NCI-H748 (cell line): ENCODE results near the gene BCL2A1.
"Not testable (repeated sequence)": the region's sequence is repeated elsewhere in the genome, so short reads cannot be mapped to it uniquely, and the experiment has no call there.

Experiments
- DNase-seq: peaks from one replicate; lab custom pipeline; 2025; ENCODE audit not compliant: unreplicated experiment; lab: John Stamatoyannopoulos, UW

The BCL2A1 gene

GRCh38 chr15:79926116-79926515, 44.9 kb downstream of the BCL2A1 start:
- DNase-seq: not testable (repeated sequence)

DNA sequence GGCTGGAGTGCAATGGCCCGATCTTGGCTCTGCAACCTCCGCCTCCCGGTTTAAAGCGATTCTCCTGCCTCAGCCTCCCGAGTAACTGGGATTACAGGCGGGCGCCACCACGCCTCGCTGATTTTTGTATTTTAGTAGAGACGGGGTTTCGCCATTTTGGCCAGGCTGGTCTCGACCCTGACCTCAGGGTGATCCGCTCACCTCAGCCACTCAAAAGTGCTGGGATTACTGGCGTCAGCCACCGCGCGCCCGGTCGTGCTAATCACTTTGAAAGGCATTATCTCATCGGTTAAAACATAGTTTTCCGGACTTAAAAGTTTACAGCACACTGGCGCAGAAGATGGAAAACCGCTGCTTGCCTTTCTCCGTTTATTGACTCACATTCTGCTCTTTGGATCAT, 46.6 kb downstream of the BCL2A1 start:
- no peak for DNase-seq

GRCh38 chr15:79923515-79924169, 47.4 kb downstream of the BCL2A1 start:
- peak; percentile 95 for DNase-seq

GRCh38 chr15:79923079-79923514, 47.9 kb downstream of the BCL2A1 start:
- peak; percentile 65 for DNase-seq

- DNase-seq: no peak
Measured at GRCh38 chr15:79922512-79923078, 48.4 kb downstream of the BCL2A1 start.

DNA sequence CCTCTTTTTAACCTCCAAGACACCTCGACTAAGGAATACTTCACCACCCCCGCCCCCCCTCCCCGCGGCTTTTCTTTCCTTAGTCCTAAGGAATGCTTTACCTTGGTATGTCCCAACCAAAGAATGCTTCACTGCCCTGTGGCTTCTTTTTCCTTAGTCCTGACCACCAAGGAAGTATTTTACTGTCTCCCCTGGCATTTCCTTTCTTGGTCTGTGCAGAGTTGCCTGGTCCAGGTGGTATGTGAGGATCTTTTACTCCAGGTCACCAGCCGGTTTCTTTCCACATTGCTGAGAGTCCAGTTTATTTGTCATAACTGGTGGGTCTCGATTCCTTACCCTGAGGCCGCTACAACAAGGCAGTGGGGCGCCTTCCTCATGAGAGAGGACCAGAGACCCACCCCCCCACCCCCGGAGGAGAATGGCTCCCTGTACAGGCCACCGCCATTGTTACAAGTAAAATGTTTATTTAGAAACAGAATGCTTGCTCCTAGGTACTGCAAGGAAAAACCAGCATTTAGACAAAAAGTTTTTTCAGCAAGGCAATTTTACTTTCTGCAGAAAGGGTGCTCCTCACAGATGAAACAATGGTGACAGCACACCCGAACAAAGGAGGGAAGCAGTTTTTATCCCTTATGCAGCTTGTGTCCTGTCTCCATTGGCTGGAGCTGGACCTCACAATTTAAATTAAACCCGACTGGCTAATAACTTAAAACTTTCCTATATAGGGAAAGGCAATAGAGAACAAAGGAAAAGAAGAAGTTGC, 51.1 kb downstream of the BCL2A1 start:
- no peak for DNase-seq

DNA sequence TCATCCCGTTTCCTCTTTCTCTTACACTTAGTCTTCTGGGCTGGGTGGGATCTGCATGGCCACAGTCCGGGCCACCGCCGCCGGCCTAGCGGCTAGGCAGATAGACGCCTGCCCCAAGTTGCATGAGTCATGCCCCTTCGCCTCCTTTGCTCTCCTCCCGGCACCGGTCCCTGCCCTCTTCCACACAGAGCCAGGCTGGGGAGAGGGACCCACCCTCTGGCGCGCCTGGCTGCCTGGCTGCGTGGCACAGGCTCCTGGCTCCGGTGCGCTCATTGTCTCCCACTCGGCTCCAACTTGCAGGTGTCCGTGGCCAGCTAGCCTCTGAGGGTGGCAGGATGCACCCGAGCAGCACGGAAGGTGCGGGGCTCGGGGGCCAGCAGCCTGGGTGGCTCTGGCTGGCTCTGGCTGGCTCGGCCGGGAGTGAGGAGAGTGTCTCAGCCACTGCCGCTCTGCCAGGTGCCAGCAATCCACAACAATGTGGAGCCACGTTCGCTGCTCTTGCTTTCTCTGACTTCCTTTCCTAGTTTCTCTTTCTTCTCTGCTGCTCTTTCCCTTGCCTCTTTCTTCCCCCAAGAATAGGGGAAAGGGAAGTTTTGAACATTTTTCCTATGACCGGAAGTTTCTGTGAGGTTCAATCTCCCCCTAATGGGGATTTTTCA, 51.8 kb downstream of the BCL2A1 start:
- no peak for DNase-seq

- no peak for DNase-seq
Measured at GRCh38 chr15:79918278-79918677, 52.7 kb downstream of the BCL2A1 start.

- peak; percentile 54 for DNase-seq
Measured at GRCh38 chr15:79916502-79917132, 54.4 kb downstream of the BCL2A1 start.

DNA sequence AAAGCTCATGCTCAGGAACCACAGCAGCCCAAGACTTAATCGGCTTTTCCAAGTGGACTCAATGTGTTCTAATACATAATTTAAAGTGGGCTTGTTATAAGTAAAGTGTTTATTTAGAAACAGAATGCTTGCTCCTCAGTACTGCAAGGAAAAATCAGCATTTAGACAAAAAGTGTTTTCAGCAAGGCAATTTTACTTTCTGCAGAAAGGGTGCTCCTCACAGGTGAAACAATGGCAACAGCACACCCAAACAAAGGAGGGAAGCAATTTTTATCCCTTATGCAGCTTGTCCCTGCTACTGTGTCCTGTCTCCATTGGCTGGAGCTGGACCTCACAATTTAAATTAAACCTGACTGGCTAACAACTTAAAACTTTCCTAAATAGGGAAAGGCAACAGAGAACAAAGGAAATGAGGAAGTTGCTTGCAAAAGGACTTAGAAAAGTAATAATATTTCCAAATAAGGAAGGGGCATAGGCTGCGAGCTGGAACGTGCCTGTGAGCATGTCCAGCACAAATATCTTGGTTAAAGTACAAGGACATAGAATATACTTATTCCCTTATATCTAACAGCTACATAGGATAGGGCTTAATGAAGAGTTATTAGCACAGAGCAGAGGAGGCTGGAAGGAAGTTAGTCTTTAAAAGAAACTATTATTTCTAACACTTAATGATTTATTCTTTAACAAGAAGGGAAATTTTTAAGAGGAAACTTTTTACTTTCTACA, 55.1 kb downstream of the BCL2A1 start:
- DNase-seq: not testable (repeated sequence)

- no peak for DNase-seq
Measured at GRCh38 chr15:79914728-79915127, 56.3 kb downstream of the BCL2A1 start.
